ENCODE results near the gene SIK1. TPM values are rescaled to one million over a fixed set of nuclear protein-coding genes. Genes with fewer than 3 reads are reported as not detected.
"Not testable (repeated sequence)": the region's sequence is repeated elsewhere in the genome, so short reads cannot be mapped to it uniquely, and the experiment has no call there.

SIK1 gene
- total RNA-seq, 1 donor from 2014 or later: 33.5 TPM

DNA sequence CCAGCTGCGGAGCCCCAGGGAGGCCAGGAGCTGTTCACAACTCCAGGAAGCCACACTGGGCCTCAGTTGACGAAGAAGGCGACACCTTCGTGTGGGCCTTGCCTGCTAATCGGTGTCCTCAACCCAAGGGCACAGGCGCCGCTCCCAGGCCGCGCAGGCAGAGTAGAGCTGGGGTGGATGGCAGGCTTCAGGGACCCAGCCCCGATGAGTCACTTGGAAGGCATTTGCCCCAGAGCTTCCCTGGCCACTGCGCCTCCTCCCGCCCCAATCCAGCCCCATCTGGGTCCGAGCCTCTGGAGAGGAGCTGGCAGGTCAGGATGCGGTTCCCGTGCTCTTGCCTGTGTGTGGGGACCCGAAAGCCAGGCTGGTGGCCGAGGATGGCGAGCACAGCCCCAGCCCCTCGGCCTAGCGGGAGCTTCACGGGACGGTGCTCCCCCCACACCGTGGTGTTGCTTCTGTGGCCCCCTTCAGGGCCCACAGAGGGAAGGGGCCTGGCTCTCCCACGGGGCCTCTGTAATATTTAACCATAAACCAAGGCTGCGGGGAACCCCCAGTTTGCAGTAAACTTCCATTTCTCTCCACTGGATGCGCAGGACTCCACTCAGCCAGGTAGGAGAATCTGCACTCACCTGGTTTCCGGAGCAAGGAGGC lies 30.0 kb downstream of the SIK1 start:
- not testable (repeated sequence) for DNase-seq (ENCODE audit: low spot score)

DNA sequence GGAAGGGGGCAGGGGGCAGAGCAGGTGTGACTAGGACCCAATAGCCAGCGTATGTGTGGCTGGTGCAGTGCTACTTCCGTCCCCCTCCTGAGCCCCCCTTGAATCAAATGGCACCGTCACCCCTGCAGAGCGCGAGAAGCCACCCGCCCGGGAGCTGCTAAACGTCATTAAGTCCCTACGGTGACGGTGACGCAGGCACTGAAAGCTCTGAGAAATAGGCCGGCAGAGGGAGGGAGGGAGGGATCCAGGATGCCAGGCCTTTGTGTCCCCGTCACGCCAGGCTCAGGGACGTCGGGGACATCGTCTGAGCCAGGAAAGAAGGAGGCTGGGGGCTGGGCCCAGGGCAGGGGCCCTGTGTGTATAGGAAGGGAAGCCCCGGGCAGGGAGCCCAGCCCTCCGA lies 43.6 kb downstream of the SIK1 start:
- DNase-seq (ENCODE audit: low spot score): not testable (repeated sequence)

- not testable (repeated sequence) for DNase-seq (ENCODE audit: low spot score)
Measured at GRCh38 chr21:43382902-43383301, 44.0 kb downstream of the SIK1 start.

DNA sequence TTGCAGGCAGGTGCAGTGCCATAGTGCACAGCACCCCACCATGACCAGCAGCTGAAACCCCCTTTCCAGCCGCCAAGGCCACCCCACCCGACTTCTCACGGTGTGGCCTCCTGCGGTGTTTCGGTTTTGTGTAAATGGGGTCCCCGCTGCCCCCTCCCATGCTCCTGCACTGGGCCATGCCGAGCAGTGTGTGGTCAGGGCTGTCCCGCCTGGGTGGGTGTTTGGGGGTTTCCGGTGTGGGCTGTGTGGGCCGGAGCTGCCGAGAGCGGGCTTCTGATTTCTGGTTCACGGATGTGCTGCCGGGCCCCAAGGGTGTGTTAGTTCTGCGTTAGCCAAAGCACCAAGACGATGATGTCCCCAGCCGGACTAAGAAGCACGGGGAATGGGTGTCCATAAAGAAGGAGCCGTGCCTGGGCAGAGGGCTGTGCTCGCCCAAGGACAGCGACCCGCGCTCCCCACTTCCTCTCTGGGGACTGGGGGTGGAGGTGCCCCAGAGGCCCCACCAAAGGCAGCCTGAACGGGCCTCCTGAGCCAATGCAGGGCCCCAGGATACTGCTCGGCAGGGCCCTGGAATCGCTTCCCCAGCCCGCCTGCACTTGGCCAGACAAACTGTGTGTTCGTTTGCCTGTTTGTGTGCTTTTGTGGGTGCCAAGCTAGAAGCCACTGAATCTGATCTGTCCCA lies 45.9 kb downstream of the SIK1 start:
- DNase-seq (ENCODE audit: low spot score): not testable (repeated sequence)

DNA sequence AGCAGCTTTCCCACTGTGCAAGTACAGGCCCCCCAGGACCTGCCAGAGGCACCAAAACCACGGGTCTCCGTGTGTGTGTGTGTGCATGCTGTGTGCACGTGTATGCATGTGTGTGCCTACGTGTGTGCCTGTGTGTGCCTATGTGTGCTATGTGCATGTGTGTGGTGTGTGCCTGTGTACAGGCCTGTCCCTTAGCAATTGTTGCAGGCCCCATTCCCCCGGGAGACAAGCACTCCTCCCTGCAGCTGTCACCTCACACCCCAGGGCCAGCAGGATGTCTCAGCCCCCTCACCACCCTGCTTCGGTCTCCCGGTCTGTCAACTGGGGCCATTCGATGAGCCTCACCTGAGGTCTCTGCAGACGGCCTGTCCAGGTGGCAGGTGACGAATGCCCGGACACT lies 46.6 kb downstream of the SIK1 start:
- DNase-seq (ENCODE audit: low spot score): not testable (repeated sequence)

DNA sequence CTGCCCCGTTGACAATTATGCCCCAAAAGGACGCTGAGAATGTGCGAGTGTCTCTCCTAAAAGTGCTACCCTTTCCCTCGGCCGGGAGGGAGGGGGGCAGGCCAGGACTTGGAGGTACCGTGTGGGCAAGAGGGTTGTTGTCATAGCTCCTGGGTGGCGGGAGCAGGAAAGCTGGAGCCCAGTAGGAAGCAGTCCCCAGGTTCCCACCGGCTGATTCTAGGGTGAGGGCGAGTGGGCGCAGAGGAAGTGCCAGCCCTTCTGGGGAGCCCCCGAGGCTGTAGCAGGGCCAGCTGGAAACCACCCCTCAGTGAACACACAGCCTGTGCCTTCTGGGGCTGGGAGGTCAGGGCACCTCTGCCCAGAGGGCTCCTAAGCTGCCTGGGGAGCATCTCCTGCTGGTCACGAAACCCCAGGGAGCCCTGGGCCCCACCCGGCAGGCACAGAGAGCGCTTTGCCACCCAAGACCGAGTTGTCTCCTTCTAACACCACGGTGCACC lies 47.3 kb downstream of the SIK1 start:
- not testable (repeated sequence) for DNase-seq (ENCODE audit: low spot score)

DNA sequence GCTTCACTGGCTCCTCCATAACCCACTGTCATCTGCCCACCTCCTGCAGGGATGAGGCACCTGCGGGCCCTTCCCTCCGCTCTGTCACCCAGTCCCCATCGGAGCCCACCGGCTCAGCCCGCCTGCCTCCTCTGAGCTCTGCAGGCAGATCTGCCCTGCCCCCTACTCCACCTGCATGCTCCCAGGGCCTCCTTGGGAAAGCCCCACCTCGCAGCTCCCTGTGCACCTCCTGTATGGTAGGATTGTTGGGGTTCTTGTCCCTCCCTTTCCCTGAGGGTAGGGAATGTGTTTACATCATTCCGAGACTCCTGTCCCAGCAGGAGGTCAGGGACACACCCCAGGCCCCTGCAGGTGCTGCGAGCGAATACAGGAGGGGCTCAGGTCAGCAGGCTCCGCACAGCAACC lies 50.5 kb downstream of the SIK1 start:
- no peak for DNase-seq (ENCODE audit: low spot score)

GRCh38 chr21:43375837-43376477 lies 51.0 kb downstream of the SIK1 start:
- DNase-seq (ENCODE audit: low spot score): no peak

GRCh38 chr21:43375006-43375836 lies 51.7 kb downstream of the SIK1 start:
- no peak for DNase-seq (ENCODE audit: low spot score)

DNA sequence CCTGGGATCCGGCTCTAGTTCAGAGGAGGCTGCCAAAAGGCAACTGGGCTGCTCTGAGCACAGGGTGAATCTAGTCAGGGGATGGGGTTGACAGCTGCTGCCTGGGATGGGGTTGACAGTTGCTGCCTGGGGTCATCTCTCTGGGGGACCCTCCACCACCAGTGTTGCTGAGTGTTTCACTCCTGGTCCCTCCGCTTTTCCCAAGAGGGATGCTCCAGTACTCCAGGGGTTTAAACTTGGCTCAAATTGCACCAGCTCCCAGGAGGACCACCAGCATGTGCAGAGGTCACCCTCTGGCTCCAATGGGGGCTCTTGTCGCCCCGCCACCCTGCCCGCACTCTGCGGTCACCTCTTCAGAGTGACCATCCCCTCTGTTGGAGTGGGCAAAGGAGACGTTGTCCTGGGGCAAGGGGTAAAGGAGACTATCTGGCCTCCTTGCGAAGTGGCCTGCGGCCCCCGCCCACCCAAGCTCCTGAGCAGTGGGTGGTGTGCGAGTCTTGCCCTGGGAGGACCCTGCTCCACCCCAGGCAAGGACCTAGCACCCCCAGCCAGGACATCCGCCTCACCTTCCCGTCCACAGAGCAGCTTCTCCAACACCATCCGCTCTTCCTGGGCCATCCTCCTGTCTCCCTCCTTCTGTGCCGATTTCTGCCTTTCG lies 52.6 kb downstream of the SIK1 start:
- no peak for DNase-seq (ENCODE audit: low spot score)

DNA sequence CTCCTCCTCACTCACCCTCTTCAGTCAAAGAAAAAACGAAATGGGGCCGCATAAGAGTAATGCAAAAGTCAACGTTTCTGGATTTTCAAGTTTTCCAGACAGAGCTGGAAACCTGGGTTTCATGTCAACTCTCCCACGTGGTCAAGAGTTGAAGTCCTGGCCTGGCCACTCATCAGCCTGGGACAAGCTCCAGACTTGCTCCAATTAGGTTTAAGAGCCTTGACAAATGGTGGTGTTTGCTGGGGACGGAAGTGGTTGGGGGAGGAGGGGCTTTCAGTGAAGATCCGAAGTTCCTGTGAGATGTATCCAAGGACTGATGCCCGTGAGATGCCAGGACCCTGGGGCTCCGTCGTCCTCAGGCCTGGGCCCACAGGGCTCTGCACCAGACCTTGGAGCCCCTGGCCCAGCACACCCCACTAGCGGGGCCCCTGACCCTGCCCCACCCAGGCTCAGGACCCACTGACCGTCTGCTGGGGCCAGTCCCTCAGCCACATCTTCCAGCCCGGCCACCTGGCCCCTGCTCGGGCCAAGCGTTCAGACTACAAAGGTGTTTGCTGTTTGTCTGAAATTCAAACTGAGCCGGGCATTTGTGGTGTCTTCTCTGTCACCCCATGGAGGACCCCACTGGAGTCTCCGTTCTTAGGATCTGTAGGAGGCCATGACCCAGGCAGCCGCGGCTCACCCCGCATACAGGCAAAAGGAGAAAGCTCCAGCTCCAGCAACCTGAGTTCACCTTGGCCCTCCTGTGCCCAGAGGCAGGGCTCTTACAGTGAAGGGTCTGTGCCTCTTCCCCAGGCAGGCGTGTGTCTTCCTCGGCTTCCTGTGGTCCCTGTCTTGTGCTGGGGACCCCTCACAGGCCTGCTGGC lies 53.3 kb downstream of the SIK1 start:
- DNase-seq (ENCODE audit: low spot score): no peak

- no peak for DNase-seq (ENCODE audit: low spot score)
Measured at GRCh38 chr21:43372663-43373361, 54.1 kb downstream of the SIK1 start.

GRCh38 chr21:43371786-43372185 lies 55.1 kb downstream of the SIK1 start:
- no peak for DNase-seq (ENCODE audit: low spot score)

DNA sequence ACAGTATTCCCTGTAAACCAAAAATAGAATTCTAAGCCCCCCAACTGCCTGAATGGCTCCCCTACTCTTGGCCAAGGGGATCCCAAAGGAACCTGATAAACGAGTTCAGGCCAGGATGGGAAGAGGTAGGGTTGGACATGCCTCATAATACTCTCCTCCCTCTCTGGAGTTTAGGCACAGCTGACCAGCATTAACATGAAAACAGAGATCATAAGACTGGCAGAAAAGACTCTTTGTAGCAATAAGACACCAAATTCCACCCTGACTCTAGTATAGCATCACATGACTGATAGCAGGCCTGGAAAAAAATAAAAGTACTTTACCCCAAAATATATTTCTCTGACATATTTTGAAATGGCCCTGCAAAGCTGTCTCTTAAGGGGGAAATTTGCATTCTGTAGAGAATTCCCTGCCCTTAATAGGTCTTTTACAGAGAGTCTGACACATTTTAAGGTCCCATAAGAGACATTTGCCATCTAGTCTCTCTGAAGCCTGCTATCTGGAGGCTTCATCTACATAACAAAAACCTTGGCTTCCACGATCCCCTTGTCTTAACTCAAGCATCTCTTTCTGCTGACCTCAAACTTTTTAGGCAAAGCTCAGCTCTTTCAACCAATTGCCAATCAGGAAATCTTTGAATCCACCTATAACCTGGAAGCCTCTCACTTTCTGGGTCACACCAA lies 55.9 kb downstream of the SIK1 start:
- no peak for DNase-seq (ENCODE audit: low spot score)

- no peak for DNase-seq (ENCODE audit: low spot score)
Measured at GRCh38 chr21:43370091-43370658, 56.8 kb downstream of the SIK1 start.

DNA sequence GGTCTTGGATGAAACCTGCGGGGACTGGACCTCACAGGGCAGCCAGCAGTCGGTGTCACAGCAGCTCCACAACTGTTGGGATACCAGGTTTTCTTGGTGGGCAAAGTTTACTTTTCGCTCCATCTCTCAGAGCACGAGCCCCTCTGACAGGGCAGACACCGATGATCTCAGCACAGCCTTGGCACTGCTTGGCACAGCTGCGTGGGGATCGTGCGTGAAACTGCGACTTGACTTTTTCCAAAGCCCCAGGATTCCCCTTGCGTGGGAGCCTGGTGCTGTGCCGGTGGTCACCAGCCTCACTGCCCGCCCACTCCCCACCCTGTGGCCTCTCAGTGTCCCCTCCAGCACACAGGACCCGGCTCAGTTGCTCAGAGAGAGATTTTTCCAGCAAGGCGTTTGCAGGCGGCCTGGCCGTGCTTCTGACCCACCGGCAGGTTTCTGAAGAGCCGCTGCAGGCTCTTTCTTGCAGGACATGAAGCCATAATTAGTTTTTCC lies 57.3 kb downstream of the SIK1 start:
- no peak for DNase-seq (ENCODE audit: low spot score)

GRCh38 chr21:43369124-43369523 lies 57.8 kb downstream of the SIK1 start:
- no peak for DNase-seq (ENCODE audit: low spot score)

DNA sequence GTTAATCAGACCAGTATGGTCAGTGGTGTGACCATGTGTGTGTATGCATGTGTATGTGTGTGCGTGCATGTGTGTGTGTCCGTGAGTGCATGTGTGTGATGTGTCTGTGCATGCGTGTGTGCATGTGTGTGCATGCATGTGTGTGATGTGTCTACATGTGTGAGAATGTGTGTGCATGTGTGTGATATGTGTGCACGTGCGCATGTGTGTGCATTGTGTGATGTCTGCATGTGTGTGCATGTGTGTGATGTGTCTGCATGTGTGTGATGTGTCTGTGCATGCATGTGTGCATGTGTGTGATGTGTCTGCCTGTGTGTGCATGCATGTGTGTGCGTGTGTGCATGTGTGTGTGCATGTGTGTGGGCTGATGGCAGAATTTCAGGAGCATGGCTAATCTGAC lies 58.2 kb downstream of the SIK1 start:
- no peak for DNase-seq (ENCODE audit: low spot score)

DNA sequence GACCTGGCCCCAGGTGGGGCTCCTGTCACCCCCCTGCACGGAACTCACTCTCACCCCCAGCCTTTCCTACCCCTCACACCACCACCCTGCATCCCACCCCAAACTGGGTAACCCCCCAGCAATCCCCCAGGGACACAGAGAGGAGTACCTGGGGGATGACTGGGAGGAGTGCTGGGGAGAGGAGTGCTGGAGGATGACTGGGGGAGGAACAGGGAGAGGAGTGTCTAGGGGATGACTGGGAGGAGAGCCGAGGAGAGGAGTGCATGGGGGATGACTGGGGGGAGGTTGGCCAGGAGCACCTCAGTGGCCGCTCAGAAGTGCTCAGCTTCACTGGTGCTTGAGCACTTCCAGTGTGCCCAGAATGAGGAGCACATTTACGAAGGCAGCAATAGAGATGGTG lies 59.1 kb downstream of the SIK1 start:
- no peak for DNase-seq (ENCODE audit: low spot score)
